ENCODE data around the gene DGLUCY. TPM values are rescaled to one million over a fixed set of nuclear protein-coding genes. Genes with fewer than 3 reads are reported as not detected.
A peak's percentile ranks its signal among the peaks of the same experiment; 100 is the strongest.
"Not testable (repeated sequence)": the region's sequence is repeated elsewhere in the genome, so short reads cannot be mapped to it uniquely, and the experiment has no call there.

DGLUCY gene, protein sequence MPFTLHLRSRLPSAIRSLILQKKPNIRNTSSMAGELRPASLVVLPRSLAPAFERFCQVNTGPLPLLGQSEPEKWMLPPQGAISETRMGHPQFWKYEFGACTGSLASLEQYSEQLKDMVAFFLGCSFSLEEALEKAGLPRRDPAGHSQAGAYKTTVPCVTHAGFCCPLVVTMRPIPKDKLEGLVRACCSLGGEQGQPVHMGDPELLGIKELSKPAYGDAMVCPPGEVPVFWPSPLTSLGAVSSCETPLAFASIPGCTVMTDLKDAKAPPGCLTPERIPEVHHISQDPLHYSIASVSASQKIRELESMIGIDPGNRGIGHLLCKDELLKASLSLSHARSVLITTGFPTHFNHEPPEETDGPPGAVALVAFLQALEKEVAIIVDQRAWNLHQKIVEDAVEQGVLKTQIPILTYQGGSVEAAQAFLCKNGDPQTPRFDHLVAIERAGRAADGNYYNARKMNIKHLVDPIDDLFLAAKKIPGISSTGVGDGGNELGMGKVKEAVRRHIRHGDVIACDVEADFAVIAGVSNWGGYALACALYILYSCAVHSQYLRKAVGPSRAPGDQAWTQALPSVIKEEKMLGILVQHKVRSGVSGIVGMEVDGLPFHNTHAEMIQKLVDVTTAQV
- total RNA-seq, result 28.2 and 28.6 TPM in 2 replicates

DNA sequence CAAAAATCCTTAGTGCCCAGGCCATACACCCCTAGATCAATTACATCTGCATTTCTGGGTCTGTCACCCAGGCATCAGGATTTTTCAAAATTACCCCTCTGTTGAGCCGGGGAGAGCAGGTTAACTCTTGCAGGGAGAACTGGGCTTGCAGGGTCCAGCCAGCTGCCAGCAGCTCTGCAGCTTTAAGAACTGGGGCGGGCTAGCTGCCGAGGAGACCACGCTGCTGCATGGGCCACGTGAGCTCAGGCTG is at the start of gene DGLUCY:
Gene DGLUCY (plus strand): TSS at position 245 of the 250 bp plus-strand sequence. CDS start 46,222 bp downstream, outside the sequence.
- Mint-ChIP-seq H3K9me3 (no peaks in the 10 kb centered on the region), H3K4me1 (ENCODE audit: low read depth) (peaks cover 82% of the 10 kb centered on the region), H3K27me3 (ENCODE audit: insufficient read depth) (no peaks in the 10 kb centered on the region), H3K4me3 (peak within 1 kb of the TSS; percentile 95), H3K27ac (peak within 1 kb of the TSS; percentile 94), H3K36me3 (ENCODE audit: low read depth) (peaks cover 22% of the 10 kb centered on the region)
- intact Hi-C loops (cut with micrococcal nuclease), result loop anchor here (1.0 to 2.0 kb wide), 7 partner anchors 25 to 210 kb away; partner anchors contain the start of gene RPS6KA5
- no peak for DNase-seq (ENCODE audit: low spot score)

DNA sequence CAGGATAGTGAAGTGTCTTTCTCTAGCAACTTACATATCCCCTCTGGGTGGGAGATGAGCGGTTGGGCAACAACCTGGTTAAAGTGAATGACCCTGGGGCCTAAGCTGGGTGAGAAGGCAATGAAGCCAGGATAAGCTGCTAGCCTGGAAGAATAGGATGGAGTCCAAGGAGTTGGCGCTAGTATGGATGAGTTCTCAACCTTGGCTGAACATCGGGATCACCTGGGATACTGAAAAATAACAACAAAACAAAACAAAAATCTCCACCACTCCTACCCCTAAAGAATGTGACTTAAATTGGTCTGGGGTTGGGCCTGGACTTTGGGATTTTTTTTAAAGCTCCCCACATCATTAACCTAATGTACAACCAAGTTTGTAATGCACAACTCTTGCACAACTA is 48.6 kb upstream of the DGLUCY start:
- peaks cover 58% of the 10 kb centered on the region for H3K4me1 Mint-ChIP-seq (ENCODE audit: low read depth)
- H3K27ac Mint-ChIP-seq, result peak overlapping the region; percentile 71
- no peaks in the 10 kb centered on the region for H3K27me3 Mint-ChIP-seq (ENCODE audit: insufficient read depth)
- H3K4me3 Mint-ChIP-seq, result no peak overlapping the region
- DNase-seq (ENCODE audit: low spot score), result no peak
- H3K36me3 Mint-ChIP-seq (ENCODE audit: low read depth), result peaks cover 21% of the 10 kb centered on the region
- H3K9me3 Mint-ChIP-seq, result peaks cover 4% of the 10 kb centered on the region
- intact Hi-C loops (cut with micrococcal nuclease), result no loop called here

DNA sequence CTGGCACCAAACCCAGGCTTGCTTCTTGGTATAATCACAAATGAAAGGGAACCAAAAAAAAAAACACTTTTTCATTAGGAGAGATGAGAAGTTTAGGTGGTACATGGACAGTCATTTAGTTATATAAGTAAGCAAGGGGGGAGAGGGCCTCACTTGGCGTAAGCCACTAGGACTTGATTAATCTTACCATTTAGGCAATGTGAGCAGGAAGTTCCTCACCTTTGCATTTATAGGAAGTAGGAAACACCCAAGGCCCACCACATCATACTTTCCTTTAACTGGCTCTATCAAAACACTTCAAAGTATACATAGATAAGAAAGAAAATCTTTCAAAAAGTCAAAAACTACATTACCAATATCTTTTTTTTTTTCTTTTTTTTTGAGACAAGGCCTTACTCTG is 46.7 kb upstream of the DGLUCY start:
- peaks cover 58% of the 10 kb centered on the region for H3K4me1 Mint-ChIP-seq (ENCODE audit: low read depth)
- no peak for DNase-seq (ENCODE audit: low spot score)
- intact Hi-C loops (cut with micrococcal nuclease), result loop anchor here (1.0 kb wide), 2 partner anchors 11 to 97 kb away; no protein-coding TSS in a partner anchor
- peak overlapping the region; percentile 75 for H3K27ac Mint-ChIP-seq
- no peaks in the 10 kb centered on the region for H3K27me3 Mint-ChIP-seq (ENCODE audit: insufficient read depth)
- peaks cover 26% of the 10 kb centered on the region for H3K36me3 Mint-ChIP-seq (ENCODE audit: low read depth)
- no peak overlapping the region for H3K4me3 Mint-ChIP-seq
- peaks cover 10% of the 10 kb centered on the region for H3K9me3 Mint-ChIP-seq

DNA sequence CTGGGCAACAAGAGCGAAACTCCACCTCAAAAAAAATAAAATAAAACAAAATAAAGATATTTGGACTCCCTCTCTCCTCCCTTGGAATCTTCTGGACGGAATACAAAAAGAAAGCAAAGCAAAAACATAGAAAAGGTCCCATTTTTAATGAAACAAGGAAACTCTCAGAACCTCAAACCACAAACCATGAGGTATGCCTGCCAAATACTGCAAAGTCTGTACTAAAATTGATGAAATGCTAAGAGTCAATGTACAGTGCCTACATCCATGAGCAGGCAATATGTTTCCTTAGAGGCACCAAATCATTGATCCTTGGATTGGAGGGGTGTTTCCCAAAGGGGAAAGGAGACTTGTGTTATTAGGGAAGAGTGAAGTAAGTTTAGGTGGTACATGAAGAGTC is 45.2 kb upstream of the DGLUCY start:
- Mint-ChIP-seq H3K4me1 (ENCODE audit: low read depth) (peaks cover 47% of the 10 kb centered on the region), H3K36me3 (ENCODE audit: low read depth) (peaks cover 21% of the 10 kb centered on the region), H3K27ac (peak overlapping the region; percentile 83), H3K27me3 (ENCODE audit: insufficient read depth) (no peaks in the 10 kb centered on the region), H3K9me3 (peaks cover 7% of the 10 kb centered on the region), H3K4me3 (peak overlapping the region; percentile 25)
- intact Hi-C loops (cut with micrococcal nuclease), result no loop called here
- DNase-seq (ENCODE audit: low spot score), result no peak

DNA sequence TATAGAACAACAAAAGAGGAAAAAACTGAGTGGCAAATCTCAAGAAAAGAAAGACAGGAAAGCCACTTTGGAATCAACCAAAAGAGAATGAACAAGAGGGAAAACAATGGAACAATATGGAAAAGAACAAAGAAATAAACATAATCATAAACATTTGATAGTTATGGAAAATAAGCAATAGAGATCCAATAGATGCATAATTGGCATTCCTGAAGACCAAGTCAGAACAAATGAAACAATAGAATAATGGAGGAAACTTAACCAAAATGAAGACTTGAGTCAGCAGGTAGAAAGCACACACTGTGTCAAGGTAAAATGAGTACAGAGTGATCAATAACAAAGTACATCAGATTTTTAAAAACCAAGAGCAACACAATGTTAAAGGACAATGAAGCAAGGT is 43.3 kb upstream of the DGLUCY start:
- Mint-ChIP-seq H3K9me3 (peaks cover 7% of the 10 kb centered on the region), H3K36me3 (ENCODE audit: low read depth) (peaks cover 16% of the 10 kb centered on the region), H3K4me3 (no peak overlapping the region), H3K27ac (no peak overlapping the region), H3K27me3 (ENCODE audit: insufficient read depth) (no peaks in the 10 kb centered on the region), H3K4me1 (ENCODE audit: low read depth) (peaks cover 38% of the 10 kb centered on the region)
- DNase-seq (ENCODE audit: low spot score), result no peak
- intact Hi-C loops (cut with micrococcal nuclease), result no loop called here

DNA sequence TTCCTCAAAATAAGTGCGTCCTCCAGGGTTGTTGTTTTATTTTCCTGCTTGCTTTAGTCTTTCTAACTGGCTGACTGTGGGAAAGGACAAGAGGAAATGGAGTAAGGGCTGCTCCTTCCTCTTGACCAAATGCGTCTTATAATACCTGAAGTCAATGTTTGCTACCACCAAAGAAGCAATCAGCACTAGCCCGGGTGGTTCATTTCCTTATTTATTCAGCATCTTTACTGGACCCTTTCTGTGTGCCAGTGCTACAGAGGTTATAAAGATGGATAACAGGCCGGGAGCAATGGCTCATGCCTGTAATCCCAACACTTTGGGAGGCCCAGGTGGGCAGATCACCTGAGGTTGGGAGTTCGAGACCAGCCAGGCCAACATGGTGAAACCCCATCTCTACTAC is 38.3 kb upstream of the DGLUCY start:
- H3K27ac Mint-ChIP-seq, result no peak overlapping the region
- H3K36me3 Mint-ChIP-seq (ENCODE audit: low read depth), result peaks cover 8% of the 10 kb centered on the region
- no peak overlapping the region for H3K4me3 Mint-ChIP-seq
- intact Hi-C loops (cut with micrococcal nuclease), result no loop called here
- peaks cover 4% of the 10 kb centered on the region for H3K9me3 Mint-ChIP-seq
- H3K27me3 Mint-ChIP-seq (ENCODE audit: insufficient read depth), result peaks cover 4% of the 10 kb centered on the region
- no peak for DNase-seq (ENCODE audit: low spot score)
- peaks cover 52% of the 10 kb centered on the region for H3K4me1 Mint-ChIP-seq (ENCODE audit: low read depth)

DNA sequence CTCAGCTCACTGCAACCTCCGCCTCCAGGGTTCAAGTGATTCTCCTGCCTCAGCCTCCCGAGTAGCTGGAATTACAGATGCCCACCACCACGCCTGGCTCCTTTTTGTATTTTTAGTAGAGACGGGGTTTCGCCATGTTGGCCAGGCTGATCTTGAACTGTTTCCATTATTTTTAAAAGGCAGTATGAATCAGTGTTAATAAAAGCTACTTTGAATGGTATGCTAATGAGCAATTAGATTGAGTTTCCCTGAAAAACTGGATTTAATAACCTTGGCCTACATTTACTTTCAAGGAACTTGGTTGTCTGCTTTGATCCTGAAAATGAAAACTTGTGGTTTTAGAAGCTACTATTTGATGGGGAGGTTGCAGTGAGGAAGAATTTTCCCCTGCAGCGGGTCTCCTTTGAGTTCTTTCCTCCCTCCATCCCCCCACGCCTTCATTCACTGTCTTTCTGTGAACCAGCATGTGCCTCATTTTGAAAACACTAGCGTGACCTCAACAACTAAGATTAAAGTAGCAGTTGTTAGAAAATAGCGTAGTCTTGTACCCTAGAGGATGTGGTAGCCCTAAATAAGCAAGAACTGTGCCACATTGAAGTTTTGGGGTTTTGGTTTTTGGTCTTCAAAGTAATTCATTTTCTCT is 35.7 kb upstream of the DGLUCY start:
- peak; percentile 68 for DNase-seq (ENCODE audit: low spot score)
- intact Hi-C loops (cut with micrococcal nuclease), result loop anchor here (1.0 kb wide), 6 partner anchors 11 to 150 kb away; partner anchors contain the start of gene DGLUCY
- Mint-ChIP-seq H3K9me3 (no peaks in the 10 kb centered on the region), H3K4me1 (ENCODE audit: low read depth) (peaks cover 63% of the 10 kb centered on the region), H3K27ac (peak overlapping the region; percentile 85), H3K4me3 (peak overlapping the region; percentile 51), H3K27me3 (ENCODE audit: insufficient read depth) (peaks cover 6% of the 10 kb centered on the region), H3K36me3 (ENCODE audit: low read depth) (peaks cover 5% of the 10 kb centered on the region)

DNA sequence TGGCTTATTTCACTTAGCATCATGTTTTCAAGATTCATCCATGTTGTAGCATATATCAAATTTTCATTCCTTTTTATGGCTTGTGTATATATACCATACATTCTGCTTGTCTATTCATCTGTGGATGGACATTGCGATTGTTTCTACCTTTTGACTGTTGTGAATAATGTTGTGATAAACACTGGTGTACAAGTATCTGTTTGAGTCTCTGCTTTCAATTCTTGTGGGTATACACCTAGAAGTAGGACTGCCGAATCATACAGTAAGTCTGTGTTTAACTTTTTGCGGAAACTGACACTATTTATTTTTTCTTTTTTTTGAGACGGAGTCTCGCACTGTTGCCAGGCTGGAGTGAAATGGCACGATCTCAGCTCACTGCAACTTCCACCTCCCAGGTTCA is 33.8 kb upstream of the DGLUCY start:
- Mint-ChIP-seq H3K27me3 (ENCODE audit: insufficient read depth) (peaks cover 6% of the 10 kb centered on the region), H3K36me3 (ENCODE audit: low read depth) (peaks cover 8% of the 10 kb centered on the region), H3K4me3 (no peak overlapping the region), H3K4me1 (ENCODE audit: low read depth) (peaks cover 60% of the 10 kb centered on the region), H3K9me3 (no peaks in the 10 kb centered on the region), H3K27ac (peak overlapping the region; percentile 18)
- intact Hi-C loops (cut with micrococcal nuclease), result no loop called here
- DNase-seq (ENCODE audit: low spot score), result no peak

DNA sequence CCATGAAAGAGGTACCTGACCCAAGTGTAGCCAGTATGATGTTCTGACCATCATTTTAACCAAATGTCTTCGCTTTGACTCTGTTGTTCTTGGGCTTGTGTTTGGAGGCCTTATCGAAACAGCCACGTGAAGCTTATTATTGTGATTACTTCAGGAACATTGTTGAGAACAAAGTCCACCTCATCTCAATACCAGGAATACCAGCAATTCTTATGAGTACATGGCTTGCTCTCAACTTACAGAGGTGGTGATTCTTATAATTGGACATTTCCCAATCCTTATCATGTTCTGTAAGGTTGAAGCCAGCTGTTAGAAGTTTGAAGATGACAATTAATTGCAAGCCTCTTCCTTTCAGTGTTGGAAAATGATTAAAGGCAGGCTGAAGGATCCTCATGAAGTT is 31.6 kb upstream of the DGLUCY start:
- no peak overlapping the region for H3K27ac Mint-ChIP-seq
- no peak for DNase-seq (ENCODE audit: low spot score)
- H3K27me3 Mint-ChIP-seq (ENCODE audit: insufficient read depth), result peaks cover 2% of the 10 kb centered on the region
- H3K36me3 Mint-ChIP-seq (ENCODE audit: low read depth), result peaks cover 5% of the 10 kb centered on the region
- no peaks in the 10 kb centered on the region for H3K9me3 Mint-ChIP-seq
- peaks cover 45% of the 10 kb centered on the region for H3K4me1 Mint-ChIP-seq (ENCODE audit: low read depth)
- intact Hi-C loops (cut with micrococcal nuclease), result no loop called here
- no peak overlapping the region for H3K4me3 Mint-ChIP-seq

DNA sequence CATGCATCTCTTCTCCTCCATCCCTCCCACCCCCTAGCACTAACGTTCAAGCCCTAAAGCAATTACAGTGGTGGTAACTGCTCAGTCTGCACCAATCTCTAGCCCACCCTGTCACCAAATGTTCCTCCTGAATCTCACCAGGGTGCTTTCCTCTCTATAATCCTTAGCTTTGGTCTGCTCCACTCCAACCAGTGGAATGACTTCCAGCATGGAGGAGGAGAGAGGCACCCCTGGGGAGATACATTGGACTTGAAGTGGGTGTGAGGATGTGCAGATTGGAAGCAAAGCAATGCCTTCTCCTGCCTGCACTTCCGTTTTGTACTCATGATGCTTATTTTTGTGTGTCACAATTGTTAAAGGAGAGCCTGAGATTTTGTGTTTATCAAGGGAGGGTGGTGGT is 29.4 kb upstream of the DGLUCY start:
- peaks cover 4% of the 10 kb centered on the region for H3K27me3 Mint-ChIP-seq (ENCODE audit: insufficient read depth)
- H3K9me3 Mint-ChIP-seq, result no peaks in the 10 kb centered on the region
- intact Hi-C loops (cut with micrococcal nuclease), result no loop called here
- H3K4me1 Mint-ChIP-seq (ENCODE audit: low read depth), result peaks cover 33% of the 10 kb centered on the region
- H3K4me3 Mint-ChIP-seq, result no peak overlapping the region
- H3K36me3 Mint-ChIP-seq (ENCODE audit: low read depth), result peaks cover 7% of the 10 kb centered on the region
- H3K27ac Mint-ChIP-seq, result no peak overlapping the region
- DNase-seq (ENCODE audit: low spot score), result no peak

DNA sequence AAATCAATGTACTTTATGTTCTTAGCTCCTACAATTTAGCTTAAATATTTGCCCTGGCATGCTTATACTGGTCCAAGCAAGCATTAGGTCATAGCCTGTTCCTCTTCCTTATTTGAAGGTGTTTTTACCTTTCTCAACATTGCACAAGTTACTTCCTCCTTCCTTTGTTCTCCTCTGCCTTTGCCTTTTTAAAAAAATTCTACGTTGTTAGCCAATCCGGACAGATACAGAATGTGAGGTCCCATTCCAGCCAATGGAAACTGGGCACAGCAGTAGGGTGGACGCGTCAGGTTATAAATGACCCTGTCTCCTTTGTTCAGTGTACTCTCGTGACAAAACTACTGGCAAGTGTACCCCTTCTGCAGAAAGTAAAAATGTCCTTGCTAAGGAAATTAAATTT is 26.4 kb upstream of the DGLUCY start:
- H3K36me3 Mint-ChIP-seq (ENCODE audit: low read depth); H3K9me3 Mint-ChIP-seq; H3K4me3 Mint-ChIP-seq; H3K27ac Mint-ChIP-seq; DNase-seq (ENCODE audit: low spot score); H3K27me3 Mint-ChIP-seq (ENCODE audit: insufficient read depth); intact Hi-C loops (cut with micrococcal nuclease): not testable (repeated sequence)
- peaks cover 13% of the 10 kb centered on the region for H3K4me1 Mint-ChIP-seq (ENCODE audit: low read depth)

DNA sequence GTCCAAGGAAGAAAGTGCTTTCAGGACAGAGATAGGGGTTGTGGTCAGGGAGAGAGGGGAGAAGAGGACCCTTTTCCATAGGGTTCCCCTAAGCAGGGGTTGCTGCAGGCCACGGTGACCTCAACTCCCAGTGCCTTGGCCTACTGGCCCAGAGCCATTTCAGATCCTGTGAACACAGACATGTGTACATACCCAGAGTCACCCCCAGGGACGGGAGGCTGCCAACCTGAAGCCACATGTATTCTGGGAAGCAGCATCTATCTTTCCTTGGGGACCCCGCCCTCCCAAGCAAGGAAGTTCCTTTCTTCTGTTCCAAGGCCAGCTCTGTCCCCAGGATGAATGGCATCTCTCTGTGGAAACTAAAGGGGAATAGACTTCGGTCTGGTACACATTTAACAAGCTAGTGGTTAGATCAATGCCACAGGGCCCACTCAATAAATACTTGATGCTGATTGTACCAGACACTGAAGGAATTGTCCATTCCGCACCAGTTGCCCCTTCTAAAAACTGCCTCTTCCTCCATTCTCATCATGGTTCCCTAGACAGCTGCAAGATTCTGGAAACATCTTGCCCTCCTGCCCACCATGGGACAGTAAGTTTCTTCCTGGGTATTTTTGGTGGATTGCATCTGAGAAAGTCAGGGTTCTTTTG is 25.2 kb upstream of the DGLUCY start:
- no peak for DNase-seq (ENCODE audit: low spot score)
- intact Hi-C loops (cut with micrococcal nuclease), result no loop called here
- Mint-ChIP-seq H3K9me3 (no peaks in the 10 kb centered on the region), H3K4me1 (ENCODE audit: low read depth) (peaks cover 13% of the 10 kb centered on the region), H3K36me3 (ENCODE audit: low read depth) (peaks cover 6% of the 10 kb centered on the region), H3K27ac (no peak overlapping the region), H3K27me3 (ENCODE audit: insufficient read depth) (peaks cover 2% of the 10 kb centered on the region), H3K4me3 (no peak overlapping the region)
